GM19395 (cell line): ENCODE results near the gene EFCAB6.

Experiments
- ATAC-seq: cut with Tn5 transposase; IDR thresholded peaks from one replicate; pipeline ENCODE4 v1.9.1; 2021; ENCODE audit warnings: mild to moderate bottlenecking, moderate library complexity; ENCODE audit not compliant: unreplicated experiment

The EFCAB6 gene

DNA sequence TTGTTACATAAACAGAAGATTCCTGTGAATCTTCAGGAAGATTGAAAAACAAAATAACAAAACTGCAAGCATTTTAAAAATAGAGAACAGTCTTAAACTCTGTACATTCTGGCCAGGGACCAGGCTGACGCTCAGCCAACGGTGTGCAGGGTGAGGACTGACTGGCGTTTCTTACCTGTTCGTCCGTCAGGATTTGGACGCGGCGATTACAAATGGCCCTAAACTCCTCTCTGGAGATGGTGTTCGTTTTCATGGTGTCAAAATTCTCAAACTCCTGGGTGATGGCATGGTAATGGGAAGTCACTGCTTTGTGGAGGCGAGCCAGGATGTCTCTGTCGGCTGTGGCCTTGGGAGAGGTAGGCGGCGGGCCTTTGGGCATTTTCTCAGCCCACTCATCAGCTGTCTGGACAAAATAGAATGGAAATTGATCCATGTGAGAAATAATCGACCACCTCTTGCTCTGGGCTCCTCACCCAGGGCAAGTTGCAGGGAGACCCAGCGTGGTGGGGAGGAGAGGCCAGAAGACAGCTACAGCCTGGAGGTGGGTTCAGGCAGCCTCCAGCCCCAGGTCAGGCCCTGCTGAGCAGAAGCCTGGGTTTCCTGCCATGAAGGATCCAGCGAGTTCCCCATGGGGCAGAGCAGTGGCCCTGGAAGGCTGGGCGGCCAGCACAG is 257.3 kb downstream of the EFCAB6 start:
- ATAC-seq, result no peak

DNA sequence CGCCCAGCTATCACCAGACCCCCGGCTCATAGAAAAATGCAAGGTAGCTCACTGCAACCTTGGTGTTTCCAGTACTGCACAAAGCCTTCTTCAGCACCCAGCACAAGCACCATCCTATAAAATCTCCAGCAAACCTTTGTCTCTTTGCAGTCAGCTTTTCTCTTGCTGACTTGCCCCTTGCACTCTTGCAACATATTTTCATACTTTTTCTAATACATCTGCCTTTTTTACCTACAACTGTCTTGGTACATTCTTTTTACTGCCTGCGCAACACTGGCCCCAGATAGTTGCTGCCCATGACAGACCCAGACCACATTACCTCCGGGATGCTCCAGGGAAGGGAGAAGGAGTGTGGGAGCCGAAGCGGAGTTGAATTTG is 257.9 kb downstream of the EFCAB6 start:
- ATAC-seq, result no peak

DNA sequence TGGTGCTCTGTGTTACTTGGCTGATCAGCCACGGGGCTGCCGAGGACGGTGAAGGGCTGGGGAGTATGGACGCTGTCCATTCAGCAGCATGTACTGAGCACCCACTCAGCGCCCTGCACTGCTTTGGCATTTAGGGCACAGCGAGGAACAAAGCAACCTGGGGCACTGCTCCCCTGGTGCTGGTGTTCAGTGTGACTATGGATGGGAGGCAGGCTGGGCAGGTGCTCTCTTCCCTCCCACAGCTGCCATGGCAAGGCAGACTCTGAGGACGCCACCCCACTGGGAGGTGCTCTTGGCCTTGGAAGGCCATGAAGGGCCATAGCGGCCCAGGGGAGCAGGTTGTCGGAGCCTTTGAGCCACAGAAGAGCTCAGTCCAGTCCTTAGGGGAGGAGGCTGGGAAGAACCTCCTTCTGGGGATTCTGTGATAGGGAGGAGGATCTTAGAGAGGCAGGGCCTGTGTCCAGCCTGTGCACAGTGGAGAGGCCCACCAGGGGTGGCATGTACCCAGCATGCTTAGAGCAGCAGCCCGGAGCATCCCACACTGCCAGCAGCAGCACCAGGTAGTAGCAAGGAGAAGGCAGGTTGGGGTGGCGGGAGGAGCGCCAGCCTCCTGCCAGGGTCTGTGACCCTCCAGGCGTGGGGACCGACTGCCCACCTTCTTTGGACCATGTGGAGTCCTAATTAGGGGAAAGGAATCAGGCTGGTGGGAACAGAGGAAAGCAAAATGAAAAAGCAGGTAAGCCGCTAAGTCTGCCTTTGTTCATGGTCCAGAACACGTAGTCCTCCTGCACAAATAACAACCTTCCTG is 258.4 kb downstream of the EFCAB6 start:
- no peak for ATAC-seq

DNA sequence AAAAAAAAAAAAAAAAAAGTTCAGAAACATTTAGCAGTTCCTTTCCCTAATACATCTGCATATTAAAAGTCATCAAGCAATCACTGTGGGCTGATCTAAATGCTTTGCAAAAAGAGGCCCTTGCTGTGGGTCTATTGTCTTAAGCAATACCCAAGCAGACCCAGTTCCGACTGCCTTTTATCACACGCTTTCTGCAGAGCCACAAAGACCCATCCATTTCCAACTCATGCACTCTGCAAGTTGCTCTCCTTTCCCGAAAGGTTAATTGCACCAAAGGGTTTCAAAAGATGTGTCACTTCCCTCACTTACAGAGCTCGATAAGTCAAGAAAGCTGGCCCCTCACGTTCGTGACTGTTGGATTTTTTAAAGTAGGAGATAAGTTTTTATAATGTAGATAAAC is 261.4 kb downstream of the EFCAB6 start:
- no peak for ATAC-seq

DNA sequence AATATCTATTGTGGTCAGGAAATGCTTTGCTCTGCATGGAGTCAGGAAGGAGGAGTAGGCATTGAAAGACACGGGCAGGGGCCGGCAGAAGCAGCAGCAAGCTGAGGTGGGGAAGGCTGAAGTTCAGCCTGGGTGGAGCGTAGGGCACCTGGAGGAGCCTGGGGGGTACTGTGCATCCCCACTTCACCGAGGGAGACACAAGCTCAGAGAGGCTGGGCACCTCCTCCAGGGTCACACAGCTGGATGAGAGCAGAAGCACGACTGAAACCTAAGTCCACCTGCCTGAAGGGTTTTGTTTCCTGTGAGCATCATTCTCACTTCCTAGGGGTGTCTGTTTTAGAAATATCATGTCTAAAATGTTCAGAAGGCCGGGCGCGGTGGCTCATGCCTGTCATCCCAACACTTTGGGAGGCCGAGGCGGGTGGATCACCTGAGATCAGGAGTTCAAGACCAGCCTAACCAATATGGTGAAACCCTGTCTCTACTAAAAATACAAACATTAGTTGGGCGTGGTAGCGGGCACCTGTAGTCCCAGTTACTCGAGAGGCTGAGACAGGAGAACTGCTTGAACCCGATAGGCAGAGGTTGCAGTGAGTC is 262.0 kb downstream of the EFCAB6 start:
- no peak for ATAC-seq

DNA sequence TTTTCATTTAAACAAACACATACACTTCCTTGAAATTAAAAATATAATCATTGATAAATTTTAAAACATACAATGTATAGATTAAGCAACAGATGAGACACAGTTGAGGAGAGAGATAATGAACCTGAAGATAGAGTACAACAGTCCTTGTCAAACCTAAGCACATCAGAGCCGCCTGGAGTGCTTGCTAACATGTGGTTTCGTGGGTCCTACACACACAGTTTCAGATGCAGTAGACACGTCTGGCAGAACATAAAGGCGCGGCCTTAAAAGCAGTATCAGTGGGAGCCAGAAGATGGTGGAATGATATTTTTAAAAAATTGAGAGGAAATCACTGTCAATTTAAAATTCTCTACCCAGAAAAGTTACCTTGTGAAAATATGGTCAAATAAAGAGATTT is 265.9 kb downstream of the EFCAB6 start:
- ATAC-seq, result no peak

DNA sequence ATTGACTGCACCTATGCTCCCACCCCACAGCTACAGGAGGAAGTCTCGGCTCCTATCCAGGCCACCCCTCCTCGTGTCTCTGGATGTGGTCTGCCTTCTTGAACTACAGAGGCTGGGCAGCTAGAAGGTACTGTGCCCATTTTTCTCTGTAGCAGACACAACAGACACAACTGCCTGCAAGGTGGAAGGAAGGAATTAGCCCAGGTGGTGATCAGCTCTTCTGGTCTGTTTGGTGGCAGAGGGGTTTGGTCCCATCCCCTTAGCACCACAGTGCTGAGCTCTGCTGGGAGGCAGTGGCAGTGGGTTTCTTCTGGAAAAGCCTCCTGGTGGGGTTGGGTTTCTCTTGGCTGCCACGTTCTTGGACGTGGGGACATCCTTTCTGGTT is 267.8 kb downstream of the EFCAB6 start:
- ATAC-seq, result no peak

DNA sequence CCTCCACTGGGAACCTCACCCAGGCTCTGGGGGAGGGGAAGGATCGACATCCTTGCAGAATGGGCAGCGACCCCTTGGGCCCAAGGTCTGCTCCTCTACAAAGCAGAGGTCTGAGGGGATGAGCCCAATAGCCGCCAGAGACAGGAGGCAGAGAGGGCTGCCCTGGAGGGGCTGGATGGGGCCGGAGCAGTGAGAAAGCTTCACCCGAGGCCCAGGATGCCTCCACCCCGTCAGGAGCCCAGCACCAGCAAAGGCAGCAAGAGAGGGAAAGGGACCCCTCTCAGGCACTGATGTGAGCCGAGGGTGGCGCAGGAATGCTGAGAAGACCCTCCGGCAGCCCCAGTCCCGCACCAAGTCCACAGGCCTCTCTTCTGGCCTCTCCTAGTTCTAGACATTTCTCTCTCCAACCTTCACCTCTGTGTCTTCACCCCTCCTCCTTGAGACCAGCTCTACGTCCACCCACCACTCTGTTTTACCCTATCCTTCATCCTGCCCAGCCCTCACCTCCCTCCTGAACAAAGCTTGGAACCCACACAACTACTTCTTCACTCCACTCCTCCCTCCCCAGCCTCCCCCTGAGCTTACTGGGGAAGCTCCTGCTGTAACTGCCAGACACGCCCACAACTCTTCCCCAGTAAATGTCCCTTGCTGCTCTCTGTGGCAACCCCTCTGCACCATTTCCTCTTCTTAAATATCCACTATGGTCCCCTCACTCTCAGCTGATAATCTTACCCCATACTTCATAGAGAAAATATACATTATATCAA is 268.4 kb downstream of the EFCAB6 start:
- ATAC-seq, result no peak

DNA sequence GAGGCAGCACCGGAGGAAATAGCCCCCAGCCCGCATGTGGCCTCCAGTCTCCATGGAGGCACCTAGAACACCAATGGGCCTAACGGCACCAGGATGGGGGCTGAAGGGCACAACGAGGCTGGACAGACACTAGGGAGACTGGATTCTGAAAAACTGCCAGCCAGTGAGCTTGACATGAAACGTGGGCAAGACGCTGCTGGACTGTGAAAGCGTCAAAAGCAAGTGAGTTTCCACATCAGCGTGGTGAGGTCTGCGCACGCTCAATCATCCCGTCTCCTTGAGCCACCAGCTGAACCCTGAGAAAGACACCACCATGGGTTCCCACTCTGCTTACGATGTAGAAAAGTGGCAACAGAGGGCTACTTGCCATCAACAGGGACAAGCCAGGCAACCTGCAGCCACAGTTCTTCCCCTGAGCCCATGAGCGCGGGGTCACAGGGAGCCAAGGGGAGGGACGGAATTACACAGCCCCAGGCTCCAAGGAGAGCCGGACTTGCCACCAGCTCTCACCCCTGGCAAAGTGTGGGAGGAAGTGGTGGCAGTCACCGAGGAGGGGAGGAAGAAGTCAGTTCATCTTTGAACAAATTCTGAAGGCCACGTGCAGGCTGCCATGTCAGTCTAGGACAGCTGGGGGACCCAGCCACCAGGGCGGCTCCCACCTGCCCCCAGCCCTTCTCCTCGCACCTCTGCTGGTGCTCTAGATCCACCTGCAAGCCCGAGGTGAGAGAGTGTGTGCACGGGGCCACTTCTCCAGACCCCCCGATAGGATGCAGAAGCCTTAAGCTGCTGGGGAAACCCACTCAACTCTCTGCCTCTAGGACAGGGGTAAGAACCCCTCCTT is 269.2 kb downstream of the EFCAB6 start:
- no peak for ATAC-seq

DNA sequence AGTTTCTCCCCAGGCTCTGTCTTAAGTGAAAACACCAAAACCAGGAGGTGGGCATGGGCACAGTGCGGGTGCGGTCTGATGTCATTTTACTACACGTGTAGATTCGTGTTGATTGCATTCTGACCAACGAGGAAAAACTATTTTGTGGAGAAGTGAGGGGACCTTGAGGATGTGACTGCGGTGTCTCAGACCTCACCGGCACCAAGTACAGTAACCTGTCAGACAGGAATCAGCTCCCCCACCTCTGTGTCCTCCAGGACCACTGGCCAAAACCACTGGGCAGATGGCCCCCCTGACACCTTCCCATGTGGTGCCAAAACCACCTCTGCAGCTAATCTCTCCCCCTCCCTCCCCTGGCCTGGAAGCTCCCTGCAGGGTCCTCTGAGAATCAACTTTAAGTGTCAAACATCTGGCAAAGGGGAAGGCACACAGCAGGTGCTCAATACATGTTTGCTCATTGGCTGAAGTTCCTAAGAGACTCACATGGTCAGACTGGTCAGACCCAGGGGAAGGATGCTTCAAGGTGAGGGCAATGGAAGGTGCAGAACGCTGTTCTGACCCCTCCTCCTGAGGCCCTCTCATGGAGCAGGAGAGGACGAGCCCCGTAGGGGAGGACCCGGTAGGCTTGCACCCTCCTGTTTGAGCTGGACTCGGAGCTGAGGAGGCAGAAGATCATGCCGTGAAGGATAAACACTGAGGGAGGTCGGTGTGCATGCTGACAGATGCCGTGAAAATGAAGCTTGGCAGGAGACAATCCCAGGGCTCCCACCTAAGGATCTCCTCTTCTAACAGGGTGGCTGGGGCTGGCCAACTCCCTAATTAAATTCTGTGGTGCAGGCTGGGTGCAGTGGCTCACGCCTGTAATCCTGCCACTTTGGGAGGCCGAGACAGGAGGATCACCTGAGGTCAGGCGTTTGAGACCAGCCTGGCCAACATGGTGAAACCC is 270.4 kb downstream of the EFCAB6 start:
- no peak for ATAC-seq

DNA sequence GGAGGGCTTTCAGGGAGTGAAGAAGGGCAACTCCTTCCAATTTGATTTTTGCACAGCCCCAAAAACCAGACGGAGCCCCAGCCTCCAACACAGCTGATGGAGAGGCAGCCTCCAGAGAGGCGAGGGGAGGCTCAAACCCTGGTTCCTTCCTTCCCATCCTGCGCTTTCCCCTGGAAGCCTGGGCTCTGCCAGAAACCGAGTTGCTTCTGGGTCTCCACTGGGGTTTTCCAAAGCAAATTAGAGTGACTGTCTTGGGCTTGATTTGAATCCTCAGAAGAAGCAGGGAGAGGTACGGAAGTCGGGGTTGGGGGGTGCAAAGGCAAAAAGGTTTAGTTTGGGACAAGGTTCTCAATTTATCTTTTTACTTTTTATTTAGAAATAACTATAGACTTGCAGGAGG is 271.1 kb downstream of the EFCAB6 start:
- ATAC-seq, result no peak

DNA sequence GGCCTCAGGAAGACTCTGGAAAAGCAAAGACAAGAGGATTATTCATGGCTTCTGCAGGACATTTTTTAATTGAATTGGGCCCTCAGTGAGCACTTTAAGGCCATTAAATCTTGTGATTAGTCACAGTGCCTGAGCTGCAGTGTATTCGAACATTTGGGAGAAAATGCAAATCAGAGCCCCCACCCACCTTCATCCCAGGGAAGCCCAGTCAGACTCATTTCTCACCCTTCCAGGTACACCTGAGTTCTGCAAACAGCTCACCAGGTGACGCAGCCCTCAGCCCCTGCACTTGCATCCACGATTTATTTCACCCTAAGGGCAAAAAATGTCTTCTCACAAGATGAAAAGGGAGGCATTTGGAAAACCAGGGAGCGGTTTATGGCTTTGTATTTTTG is 271.6 kb downstream of the EFCAB6 start:
- ATAC-seq, result no peak

DNA sequence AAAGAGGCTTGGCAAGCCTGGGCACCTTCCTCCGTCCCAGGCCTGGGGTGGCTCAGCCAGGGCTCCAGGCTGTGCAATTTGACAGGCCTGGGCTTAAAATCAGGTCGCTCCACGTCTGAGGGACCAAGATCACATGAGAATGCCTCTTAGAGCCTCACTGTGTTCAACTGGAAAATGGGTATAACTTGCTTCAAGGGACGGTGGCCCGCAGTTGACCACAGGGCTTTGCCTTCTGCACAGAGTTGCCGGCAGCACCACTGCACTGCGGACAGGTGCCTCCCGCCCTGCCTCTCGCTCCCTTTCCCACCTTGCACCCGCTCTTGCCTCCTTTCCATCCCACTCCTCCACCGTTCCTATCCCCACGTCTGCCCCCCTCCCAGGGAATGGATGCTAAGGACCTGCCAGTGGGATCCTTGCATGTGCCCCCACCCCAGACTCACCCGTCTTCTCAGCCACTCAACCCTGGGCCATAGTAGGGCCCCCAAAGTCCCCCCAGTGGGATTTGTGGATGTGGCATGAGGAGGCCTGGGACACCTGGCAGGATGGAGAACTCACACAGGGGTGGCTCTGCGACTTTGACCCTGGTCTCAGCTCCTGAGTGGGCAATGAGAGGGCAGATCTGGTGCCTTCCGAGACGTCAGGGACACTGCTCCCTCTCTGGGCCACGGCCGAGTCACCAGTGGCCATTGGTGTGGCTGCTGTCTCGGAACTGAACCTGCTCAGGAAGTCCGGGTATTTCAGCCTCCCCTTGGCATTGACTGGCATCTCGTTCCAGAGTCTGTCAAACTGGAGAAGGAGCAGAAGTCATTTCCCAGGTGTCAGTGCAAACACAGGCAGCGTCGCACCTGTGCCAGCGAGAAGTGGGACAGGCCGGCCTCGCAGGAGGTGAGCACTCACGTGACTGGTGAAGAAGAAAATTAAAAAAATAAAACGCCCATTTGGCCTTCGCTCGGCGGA is 272.3 kb downstream of the EFCAB6 start:
- no peak for ATAC-seq

DNA sequence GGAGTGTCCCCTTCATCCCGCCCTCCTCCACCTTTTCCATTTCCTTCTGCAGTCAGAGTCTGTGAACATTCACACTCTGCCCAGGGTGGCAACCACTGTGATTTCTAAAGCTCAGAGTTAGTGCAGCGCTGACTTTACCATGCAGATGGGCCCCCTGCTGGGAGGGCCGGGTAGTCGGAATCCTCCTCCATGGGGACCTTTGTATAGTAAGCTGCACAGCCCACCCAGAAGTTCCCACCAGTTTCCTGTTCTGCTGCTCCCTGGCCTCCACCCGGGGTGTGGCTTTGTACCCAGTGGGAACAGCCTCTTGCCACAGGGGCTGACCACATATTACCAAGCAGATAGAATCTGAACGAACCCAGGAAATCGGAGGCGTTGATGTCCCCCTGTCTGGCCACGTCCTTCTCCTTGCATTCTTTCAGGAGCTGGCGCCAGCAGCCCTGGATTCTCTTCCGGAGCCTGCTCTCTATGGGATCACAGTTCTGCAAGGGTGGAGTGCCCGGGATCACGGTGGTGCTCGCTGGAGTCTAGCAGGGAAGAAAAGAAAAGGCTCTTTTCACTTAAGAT is 275.0 kb downstream of the EFCAB6 start:
- no peak for ATAC-seq

DNA sequence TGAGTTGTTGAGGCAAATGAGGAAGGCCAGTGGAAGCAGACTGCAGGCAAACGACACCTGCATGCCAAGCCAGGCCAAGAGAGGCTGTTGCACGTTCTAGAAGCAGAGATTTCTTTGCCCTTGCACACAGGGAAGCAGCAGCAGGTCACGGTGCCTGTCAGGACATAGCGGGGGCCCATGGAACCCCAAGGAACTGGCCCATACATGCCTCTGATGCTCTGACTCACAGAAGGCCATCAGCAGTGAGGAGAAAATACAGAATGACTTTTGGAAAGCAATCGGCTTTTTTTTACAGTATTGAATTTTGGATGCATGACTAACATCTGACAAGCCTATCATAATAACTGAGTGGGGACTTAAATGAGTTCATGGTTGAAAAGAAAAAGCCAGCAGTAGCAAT is 276.4 kb downstream of the EFCAB6 start:
- no peak for ATAC-seq

DNA sequence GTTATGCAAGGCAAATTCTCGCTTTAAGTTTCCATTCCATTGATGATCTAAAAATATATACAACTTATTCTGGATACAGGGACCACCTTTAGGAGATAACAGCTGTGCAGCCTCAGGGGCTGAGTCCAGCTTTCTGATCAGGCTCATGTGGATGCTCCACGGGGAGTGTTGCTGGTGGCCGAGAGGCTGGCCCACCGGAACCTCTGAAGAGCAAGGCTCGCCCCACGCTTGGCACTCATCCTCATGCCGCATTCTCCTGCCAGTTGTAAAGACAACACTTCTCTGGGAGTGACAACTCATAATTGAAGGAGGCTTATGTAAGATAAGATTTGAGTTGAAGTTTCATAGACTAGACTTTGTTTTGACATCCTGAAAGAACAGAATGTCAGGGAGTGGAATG is 276.8 kb downstream of the EFCAB6 start:
- no peak for ATAC-seq

DNA sequence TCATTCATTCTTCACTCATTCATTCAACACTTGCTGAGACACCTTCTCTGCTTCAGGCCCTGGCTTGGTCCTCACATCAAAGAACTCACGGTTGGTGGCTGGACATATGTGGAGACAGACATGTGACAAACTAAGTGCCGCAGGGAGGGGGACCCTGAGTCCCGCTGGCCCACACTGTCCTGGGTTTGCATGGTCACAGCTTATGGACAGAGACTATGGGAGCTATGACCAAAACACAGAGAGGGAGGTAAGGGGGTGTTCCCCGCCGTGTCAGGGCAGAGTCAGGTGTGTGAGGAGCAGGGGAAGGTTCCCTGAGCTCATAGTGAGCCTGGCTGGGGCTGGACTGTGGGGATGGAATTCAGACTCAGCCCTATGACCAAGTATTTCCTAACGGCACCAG is 277.2 kb downstream of the EFCAB6 start:
- no peak for ATAC-seq
